Activated T-cell treated with anti-CD3 and anti-CD28 coated beads for 48 hours (primary cell): ENCODE data around the gene NEK10.
A peak's percentile ranks its signal among the peaks of the same experiment; 100 is the strongest.
"Not testable (repeated sequence)": the region's sequence is repeated elsewhere in the genome, so short reads cannot be mapped to it uniquely, and the experiment has no call there.

Experiments
- DNase-seq: peaks from one replicate; pipeline ENCODE4 v3.0.0-alpha.2; 2020; ENCODE audit warnings: low read depth

NEK10 gene, protein sequence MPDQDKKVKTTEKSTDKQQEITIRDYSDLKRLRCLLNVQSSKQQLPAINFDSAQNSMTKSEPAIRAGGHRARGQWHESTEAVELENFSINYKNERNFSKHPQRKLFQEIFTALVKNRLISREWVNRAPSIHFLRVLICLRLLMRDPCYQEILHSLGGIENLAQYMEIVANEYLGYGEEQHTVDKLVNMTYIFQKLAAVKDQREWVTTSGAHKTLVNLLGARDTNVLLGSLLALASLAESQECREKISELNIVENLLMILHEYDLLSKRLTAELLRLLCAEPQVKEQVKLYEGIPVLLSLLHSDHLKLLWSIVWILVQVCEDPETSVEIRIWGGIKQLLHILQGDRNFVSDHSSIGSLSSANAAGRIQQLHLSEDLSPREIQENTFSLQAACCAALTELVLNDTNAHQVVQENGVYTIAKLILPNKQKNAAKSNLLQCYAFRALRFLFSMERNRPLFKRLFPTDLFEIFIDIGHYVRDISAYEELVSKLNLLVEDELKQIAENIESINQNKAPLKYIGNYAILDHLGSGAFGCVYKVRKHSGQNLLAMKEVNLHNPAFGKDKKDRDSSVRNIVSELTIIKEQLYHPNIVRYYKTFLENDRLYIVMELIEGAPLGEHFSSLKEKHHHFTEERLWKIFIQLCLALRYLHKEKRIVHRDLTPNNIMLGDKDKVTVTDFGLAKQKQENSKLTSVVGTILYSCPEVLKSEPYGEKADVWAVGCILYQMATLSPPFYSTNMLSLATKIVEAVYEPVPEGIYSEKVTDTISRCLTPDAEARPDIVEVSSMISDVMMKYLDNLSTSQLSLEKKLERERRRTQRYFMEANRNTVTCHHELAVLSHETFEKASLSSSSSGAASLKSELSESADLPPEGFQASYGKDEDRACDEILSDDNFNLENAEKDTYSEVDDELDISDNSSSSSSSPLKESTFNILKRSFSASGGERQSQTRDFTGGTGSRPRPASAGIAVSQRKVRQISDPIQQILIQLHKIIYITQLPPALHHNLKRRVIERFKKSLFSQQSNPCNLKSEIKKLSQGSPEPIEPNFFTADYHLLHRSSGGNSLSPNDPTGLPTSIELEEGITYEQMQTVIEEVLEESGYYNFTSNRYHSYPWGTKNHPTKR

DNA sequence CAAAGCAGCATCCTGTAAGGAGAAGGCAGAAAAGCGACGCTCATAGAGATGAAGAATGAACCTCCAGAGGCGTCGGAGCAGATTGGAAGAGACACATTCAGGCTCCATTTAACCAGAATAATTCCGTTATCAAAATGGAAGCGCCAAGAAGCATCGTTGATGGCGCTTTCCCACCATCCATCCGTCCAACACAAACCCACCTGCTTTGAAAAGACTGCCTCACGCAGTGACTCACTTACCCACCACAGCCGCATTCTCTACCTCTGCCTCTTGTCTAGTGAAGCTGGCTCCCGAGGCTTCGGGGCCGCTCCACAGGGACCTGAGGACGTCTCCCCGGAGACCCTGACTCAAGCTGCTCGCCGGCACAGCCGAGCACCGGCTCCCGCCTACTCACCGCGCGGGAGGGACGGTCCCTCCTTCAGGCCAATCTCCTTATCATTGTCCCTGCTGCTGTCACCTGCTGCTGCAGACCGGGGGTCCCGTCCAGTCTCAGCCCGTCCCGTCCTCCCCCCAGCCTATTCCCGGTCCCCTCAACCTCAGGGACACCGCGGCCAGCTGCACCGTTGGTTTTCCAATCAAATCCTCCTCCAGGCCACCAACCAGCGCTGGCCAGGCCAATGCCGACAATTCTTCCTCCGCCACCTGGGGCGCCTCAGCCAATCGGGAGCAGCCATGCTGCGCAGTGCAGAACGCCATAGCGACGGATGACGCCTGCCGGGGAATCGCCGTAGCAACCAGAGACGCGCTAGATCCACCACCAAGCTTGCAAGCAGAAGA, at the start of gene NEK10:
TSS of gene NEK10 (minus strand) at position 553 of the 777 bp plus-strand sequence. CDS start 16,501 bp downstream, outside the sequence.
- peak; percentile 88 for DNase-seq

- DNase-seq: no peak
Measured at GRCh38 chr3:27415202-27415601, 46.0 kb upstream of the NEK10 start.

- no peak for DNase-seq
Measured at GRCh38 chr3:27392950-27393679, 23.9 kb upstream of the NEK10 start.

DNA sequence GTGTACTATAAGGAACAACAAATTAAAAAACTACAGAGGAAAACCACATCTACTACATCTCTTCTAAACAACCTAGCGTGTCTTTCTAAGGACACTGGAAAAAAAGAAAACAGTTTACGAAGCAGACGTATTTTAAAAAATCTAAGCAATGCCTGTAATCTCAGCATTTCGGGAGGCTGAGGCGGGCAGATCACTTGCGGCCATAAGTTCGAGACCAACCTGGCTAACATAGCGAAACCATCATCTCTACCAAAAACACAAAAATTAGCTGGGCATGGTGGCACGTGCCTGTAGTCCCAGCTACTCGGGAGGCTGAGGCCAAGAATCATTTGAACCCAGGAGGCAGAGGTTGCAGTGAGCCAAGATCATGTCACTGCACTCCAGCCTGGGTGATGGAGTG, 23.2 kb upstream of the NEK10 start:
- not testable (repeated sequence) for DNase-seq

GRCh38 chr3:27391796-27392195, 22.6 kb upstream of the NEK10 start:
- DNase-seq: no peak

GRCh38 chr3:27387625-27388024, 18.4 kb upstream of the NEK10 start:
- DNase-seq: no peak

DNA sequence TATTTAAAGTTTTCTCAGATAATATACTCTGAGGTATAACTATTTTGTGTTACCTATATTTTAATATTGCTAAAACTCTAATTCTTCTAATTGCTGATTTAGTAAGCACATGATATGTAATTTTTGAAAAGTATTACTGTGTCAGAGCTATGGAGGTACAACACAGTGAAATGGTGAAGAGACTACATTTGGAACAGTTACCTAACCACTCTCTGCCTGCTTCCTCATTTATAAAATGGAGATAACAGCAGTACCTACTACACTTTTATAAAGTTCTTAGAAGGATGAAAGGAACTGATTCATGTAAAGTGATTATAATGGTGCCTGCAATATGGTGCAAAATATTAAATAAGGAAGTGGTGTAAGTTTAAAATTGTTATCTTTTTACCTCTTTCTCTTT, 16.3 kb upstream of the NEK10 start:
- DNase-seq: no peak

DNA sequence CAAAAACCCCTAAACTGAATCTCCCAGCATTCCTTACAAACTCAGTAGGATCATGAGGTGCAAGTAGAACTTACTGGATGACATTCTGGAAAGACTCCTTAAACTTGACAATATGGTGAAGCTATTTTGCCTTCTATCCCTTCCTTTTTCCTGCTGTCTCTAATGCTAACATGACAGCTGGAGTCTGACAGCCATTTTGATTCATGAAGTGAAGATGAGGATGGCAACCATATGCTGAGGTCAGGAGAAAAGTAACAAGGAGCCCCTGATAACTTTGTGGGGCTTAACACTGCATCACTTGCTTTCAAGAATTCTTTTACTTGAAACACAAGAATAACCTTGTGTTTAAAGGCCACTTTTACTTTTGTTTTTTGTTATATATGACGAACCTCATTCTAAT, 15.0 kb upstream of the NEK10 start:
- DNase-seq: no peak

GRCh38 chr3:27380433-27381357, 11.5 kb upstream of the NEK10 start:
- no peak for DNase-seq

DNA sequence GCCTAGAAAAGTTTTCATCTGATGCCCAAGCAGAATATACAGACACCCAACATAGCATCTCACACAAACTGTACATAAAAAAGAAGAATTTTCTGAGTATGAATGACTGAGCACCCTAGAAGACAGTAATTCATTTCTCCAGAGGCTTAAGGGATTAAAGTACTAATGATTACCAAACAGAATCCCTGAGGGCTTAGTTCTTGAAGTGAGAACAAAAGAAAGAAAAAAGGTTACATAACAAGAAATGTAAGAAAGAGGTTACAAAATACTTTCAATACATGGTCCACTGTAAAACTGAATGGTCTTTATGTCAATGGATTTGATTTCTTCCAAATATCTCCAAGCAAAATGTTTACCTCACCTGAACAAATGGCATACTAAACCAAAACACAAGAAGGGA, 9.1 kb upstream of the NEK10 start:
- DNase-seq: no peak

DNA sequence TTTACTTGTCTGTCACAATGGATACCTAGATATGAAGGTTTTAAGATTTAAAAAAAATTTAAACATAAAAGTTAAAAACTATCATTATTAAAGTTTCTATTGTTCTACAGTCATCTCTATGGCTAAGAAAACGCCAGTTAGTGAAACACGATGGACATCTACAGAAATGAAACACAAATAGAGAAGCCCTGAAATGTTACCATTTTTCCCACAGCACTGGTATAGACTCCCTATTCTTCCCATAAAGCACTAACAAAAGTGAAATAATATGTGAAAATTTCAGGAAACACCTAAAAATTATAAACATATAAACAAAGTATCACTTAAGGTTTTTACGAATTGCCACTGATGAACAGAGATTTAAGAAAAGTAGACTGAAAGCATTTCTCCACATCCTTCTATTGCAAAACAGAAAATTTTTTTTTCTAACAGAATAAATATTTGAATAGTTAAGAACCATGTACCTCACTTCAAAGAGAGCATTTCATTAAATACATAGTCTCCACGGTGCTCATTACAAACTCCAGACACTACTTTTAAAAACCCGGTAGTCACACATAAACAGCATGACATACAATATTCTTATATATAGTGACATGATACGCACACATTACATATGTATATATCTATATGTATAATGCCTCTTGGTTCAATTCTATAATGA, 7.1 kb upstream of the NEK10 start:
- DNase-seq: no peak

- DNase-seq: no peak
Measured at GRCh38 chr3:27366062-27366591, 3.1 kb downstream of the NEK10 start.

DNA sequence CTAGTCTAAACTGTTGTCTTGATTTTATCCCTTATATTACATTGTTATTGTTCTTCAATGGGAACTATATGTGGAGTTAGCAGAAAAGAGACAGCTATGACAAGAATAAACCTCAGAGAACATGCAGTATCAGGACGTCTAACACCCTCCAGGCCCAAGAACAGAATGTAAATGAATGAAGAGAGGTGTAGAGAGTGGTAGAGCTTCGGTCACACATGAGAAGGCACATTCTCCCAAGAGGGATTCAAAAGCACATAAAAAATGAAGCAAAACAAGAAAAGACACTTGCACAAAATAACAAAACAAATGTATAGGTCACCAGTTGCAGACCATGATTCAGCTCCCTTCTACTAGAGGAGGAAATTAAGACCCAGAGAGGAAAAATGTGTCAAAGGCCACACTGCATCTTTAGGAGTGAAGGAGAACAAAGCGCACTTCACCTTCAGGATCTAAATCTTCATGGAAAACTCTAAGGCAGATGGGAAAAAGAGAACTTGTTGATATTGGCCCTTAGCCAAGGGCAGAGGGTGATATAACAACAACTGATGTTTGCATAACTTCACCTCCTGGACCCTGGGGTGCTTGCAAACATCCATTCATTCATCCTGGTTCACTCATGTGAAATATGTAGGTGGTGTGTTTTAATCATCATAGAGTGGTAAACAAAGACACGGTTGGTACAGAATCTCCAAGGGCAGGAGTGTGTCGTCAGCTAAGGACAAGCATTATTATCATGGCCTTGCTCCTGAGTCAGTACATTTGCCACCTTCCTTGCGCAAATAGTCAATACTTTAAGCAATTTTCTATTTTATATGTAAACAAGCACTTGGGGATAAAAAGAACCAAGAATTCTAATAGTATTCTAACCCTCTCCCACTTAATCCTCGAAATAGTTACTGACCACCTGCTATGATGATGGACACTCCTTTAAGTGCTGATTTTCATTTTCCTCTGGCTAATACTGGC, 8.8 kb downstream of the NEK10 start:
- DNase-seq: no peak

DNA sequence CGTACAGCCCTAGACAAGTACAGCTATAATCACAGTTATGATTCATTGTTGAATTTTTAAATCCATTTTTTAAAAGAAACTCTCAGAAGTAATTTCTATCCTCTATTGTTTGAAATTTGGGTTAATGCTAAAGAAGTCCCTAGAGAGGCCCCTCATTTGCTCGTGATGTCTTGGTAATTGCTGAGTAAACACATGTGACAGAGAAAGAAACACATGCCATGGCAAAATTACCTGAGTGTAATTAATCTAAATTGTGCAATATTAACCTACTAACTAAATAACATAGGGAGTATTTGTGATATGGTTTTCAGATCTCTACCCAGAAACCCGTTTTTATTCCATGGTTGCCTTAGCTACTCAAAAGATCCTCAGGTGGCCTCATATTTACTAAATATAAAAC, 10.8 kb downstream of the NEK10 start:
- DNase-seq: no peak

DNA sequence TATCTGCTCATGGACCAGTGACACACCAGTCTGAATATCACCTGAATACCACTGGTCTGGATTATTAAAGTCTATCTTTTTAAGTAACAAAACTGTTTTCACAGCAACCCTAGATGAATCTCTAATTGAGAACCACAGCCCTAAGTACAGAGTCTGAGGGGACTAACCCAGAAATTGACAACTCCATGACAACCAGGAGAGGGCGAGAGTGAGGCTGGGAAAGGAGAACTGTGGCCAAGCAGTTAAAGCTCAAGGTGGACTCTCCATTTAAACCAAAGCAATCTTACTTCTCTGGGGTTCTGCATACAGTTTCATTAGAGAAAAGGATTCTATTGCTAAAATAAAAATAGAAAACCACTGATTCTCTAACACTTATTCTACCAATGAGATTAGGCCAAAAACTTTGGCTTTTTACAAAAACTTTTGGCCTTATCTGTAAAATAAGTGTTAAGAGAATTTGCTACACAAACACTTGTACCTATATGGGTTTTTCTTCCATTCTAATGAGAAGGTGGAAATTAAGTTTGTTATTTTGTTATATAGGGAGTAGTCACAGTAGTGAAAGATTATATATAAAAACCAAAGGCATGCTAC, 11.4 kb downstream of the NEK10 start:
- DNase-seq: peak; percentile 35

GRCh38 chr3:27356976-27357375, 12.2 kb downstream of the NEK10 start:
- DNase-seq: no peak

DNA sequence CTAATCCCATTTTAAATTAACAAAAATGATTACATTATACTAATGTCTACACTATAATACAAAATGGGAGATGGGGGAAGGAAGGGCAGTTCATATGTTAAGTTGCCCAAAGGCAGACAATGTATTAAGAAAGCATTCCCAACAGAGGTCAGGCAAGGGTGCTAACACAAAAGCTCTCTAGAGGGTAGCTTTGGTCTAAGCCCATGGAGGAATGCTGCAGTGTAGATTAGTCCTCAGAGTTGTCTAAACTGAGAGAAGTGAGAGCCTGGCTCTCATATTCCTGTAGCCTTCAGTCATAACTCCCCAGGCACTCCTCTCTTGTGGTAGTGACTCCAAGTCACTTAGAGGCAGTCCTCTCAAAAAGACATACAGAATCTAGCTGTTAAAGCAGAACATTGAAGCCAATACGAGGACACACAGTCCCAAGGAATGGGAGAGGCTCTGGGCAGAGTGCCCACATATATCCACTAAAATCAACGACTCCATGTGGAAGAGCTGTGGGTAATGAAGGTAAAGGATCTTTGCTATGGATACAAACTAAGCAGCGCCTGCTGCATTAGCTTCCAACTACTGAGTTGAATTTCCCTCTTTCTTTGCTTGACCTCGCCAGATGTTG, 14.5 kb downstream of the NEK10 start:
- no peak for DNase-seq
